ENCODE measurements around the gene RIN3.

Gene RIN3, protein sequence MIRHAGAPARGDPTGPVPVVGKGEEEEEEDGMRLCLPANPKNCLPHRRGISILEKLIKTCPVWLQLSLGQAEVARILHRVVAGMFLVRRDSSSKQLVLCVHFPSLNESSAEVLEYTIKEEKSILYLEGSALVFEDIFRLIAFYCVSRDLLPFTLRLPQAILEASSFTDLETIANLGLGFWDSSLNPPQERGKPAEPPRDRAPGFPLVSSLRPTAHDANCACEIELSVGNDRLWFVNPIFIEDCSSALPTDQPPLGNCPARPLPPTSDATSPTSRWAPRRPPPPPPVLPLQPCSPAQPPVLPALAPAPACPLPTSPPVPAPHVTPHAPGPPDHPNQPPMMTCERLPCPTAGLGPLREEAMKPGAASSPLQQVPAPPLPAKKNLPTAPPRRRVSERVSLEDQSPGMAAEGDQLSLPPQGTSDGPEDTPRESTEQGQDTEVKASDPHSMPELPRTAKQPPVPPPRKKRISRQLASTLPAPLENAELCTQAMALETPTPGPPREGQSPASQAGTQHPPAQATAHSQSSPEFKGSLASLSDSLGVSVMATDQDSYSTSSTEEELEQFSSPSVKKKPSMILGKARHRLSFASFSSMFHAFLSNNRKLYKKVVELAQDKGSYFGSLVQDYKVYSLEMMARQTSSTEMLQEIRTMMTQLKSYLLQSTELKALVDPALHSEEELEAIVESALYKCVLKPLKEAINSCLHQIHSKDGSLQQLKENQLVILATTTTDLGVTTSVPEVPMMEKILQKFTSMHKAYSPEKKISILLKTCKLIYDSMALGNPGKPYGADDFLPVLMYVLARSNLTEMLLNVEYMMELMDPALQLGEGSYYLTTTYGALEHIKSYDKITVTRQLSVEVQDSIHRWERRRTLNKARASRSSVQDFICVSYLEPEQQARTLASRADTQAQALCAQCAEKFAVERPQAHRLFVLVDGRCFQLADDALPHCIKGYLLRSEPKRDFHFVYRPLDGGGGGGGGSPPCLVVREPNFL

DNA sequence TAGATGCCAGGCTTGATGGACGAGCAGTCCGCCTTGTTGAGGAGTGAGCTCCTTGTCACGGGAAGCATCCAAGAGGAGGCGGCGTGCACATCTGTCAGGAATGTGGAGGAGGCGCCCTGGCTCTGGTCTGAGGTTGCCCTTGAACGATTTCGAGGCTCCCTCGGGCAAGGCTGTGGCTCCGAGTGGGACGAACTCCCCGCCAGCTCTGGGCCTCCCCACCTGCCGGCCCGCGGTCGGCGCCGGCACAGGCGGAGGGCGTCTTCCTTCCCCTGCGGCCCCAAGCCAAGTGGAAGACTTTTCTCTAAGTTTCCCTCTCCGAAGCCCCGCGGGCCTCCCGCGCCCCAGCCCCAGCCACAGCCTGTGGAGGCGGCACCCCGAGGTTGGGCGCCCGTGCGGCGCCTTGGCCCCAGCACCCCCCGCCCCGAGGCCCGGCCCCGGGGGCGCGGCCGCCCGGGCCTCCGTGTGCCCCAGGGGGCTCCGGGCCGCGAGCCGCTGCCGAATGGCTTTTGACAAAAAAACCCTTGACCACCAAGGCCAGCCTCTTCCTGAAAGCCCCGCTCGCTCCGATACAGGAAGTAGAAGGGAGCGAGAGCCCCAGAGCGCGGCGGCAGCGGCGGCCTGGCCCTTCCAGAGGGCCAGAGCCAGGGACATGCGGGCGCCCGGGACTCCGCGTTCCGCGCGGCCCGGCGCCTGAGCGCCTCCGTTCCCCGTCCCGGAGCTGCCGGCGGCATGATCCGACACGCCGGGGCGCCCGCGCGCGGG, at the start of gene RIN3:
RIN3 (plus strand) TSS at position 578 of the 762 bp plus-strand sequence; CDS start at position 730, 152 bp downstream.
- no peak for DNase-seq (ENCODE audit: low read depth in 2 of 2)

- no peak for DNase-seq (ENCODE audit: low read depth in 2 of 2)
These were observed 49.4 kb upstream of the RIN3 start for GRCh38 chr14:92464156-92464555.

GRCh38 chr14:92464716-92465115, 48.9 kb upstream of the RIN3 start:
- DNase-seq (ENCODE audit: low read depth in 2 of 2) = no peak

GRCh38 chr14:92465353-92466055, 48.1 kb upstream of the RIN3 start:
- DNase-seq (ENCODE audit: low read depth in 2 of 2) = no peak

DNA sequence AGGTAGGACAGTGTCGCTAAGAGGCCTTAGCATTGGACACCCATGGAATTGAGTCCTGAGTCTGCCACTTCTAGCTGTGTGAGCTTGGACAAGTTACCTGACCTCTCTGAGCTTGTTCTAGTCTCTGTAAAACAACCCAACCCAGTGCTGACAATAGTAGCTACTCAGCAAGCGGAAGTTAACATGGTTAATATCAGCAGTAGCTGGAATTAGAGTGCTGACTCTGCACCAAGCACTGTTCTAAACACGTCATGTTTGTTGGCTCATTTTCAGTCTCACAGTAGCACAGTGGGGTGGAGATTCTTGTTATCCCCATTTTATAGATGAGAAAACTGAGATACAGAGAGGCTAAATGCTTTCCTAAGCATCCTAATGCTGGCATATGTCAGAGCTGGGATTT, 47.5 kb upstream of the RIN3 start:
- no peak for DNase-seq (ENCODE audit: low read depth in 2 of 2)

DNA sequence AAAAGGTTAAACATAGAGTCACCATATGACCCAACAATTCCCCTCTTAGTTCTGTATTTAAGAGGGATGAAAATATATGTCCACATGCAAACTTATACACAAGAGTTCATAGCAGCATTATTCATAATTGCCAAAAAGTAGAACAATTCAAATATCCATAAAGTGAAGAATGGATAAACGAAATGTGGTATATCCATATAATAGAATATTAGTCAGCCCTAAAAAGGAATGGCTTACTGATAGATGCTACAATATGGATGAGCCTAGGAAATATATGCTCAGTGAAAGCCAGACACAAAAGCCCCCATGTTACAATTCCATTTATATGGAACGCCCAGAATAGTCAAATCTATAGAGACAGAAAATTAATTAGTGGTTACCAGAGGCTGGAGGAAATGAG, 44.1 kb upstream of the RIN3 start:
- no peak for DNase-seq (ENCODE audit: low read depth in 2 of 2)

DNA sequence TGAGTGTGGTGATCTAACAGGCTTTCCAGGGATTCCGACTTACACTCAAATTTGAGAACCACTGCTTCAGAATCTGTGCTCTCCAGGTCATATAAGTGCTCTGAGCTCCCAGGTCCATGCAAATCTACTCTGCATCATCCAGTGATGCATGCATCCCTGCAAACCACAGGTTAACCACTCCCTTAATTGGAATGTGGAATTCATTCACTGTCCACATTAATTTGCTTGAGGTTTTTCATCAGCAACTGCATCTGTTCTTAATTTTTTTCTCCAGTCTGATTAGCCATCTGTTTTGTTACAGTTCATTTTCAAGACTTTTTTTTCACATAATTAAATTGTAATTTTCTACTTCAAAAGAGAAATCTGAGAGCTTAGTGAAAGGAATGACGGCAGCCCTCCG, 43.4 kb upstream of the RIN3 start:
- no peak for DNase-seq (ENCODE audit: low read depth in 2 of 2)

DNA sequence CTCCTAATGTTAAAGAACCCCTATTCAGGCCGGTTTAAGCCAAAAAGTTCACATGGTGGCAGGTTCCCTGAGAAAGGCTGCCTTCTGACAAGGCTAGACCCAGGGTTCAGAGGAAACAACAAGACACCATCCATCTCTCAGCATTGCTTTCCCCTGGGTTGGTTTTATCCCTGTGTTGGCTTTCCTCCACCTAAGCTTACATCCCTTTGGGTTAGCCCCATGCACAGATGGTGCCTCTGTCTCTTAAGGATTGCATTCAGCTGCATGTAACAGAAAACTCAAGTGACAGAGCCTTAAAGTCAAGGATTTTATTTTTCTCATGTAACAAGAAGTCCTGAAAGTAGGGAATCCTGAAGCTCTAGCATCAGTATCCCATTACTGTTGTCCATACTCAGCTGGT, 42.8 kb upstream of the RIN3 start:
- DNase-seq (ENCODE audit: low read depth in 2 of 2) = no peak

GRCh38 chr14:92471919-92472318, 41.7 kb upstream of the RIN3 start:
- no peak for DNase-seq (ENCODE audit: low read depth in 2 of 2)

GRCh38 chr14:92472860-92473259, 40.7 kb upstream of the RIN3 start:
- no peak for DNase-seq (ENCODE audit: low read depth in 2 of 2)

DNA sequence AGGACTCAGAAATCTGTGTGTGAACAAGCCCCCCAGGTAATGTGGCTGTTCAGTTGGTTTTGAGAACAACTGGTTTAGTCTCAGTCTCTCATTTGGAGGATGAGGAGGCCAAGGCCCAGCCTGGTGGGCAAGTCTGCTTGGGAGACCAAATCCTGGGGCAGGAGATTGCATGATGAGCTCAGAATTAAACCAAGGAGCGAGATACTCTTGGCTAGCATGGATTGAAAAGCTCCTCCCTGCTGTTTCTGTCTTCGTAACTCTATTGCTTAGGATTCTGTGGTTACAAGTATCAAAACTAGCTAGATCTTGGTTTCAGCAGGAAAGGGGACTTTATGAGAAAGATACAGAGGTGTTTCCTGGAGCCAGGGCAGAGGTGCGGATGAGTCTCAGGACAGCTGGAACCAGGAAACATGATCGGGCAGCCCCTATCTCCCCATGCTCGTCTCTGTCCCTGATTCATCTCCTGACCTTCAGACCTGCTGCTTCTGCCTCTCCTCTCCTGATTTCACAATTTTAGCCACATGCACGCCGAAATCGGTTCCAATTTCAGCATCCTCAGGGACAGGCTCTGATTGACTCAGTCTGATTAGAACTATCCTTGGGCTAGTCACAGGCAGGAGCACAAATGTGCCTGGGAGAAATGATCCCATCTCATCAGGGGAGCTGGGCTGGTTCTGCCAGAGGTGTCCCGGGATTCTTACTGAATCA, 40.2 kb upstream of the RIN3 start:
- no peak for DNase-seq (ENCODE audit: low read depth in 2 of 2)

DNA sequence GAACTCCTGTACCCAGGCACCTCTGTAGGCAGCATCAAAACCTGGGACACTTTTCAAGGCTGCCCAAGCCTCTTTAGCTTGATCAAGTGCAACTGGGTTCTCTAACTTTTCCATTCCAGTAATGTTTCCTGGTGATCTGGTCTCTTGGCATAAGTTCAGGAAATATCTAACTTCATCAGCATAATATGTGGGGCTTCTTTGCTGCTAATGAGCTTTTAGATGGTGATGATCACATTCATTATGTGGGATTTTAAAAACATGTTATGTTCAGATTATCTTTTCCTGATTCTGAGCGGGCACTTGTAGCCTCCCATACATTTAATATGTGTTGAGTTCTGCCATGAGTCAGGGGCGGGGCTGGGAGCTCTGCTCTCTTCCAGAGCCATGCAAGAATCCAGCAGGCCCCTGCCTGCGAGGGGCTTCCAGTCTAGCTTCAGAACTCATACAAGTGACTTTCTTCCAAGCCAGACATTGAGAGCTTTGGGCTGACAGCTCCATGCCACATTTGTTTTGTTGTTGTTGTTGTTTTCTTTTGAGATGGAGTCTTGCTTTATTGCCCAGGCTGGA, 39.5 kb upstream of the RIN3 start:
- DNase-seq (ENCODE audit: low read depth in 2 of 2) = no peak

GRCh38 chr14:92475037-92475436, 38.5 kb upstream of the RIN3 start:
- DNase-seq (ENCODE audit: low read depth in 2 of 2) = no peak

DNA sequence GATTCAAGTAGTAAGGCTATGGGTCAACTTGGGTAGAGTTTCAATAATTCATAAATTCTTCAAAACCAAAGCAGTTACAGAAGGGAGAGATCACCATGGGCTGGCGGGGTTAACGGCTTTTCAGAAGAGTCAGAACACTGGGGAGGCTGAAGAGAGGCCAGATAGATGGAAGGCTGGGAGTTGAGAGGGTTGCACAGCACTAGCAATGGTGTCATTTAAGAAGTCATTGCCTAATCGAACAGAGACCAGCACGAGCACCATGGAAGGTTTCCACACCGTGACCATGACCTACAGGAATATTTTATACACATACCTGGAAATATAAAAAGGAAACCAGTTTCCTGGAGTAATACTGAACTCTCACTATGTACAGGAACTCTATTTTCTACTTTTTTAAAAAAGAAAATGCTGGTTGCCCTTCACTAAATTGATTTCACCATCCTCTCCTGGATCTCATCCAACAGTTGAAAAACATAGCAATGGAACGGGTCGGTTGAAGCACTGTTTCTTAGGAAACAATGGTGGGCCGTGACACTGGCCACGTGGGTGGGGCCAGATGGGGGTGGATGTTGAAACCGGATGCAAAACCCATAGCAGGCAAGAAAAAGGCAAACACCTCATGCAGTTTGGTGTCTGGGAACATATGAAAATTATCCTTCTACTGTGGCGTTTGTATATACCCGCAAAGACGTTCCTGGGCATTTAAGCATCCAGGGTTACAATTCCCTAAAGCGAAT, 38.0 kb upstream of the RIN3 start:
- no peak for DNase-seq (ENCODE audit: low read depth in 2 of 2)

DNA sequence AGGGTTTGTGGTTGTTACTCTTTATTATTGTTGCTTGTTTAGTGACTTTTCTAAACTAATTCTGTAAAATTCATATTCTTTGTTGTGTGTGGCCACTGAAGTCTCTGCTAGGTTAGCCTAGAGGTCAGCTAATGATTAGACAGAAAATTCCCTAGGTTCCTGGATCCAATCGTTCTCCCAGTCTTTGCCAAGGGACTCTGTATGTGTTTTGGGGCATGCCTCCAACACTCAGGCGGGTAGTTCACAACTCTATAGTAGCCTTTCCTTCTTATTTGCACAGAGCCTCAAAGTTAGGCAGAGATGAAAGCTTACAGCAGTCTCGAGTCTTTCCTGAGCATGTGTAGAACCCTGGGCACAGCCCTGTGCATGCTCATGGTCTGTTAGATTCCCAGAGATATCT, 32.7 kb upstream of the RIN3 start:
- DNase-seq (ENCODE audit: low read depth in 2 of 2) = no peak

- DNase-seq (ENCODE audit: low read depth in 2 of 2) = no peak
These were observed 32.2 kb upstream of the RIN3 start for GRCh38 chr14:92481386-92481785.

DNA sequence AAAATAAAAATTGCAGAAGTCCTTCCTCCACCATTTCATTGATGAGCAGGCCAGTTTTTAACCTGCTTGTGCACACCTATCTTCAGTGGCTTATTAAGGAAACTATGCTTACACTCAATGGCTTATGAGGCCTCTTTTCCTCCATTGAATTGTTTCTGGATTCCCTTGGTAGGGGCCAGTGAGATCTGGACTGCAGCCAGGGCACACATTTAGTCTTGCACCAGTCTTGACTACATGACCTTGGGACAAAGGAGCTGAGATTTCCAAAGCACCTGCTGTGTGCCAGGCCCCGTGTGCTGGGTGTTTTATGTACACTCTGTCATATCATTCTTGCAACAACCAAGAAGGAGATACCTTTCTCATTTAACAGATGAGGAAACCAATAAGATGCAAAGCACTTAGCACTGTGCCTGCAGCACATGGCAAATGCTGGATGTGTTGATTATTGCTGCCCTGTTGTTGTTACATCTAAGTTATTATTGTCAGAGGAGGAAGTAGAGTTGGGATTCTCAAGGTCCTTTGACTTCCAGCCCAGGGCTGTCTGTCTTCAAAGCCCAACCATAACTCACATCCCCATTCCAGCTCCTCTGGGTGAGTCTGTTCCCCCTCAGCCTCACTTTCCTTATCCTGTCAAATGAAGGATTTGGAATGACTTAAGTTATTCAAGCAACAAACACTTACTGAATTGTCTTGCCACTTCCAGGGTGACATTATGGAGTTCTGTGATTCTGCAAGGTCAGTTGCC, 31.6 kb upstream of the RIN3 start:
- DNase-seq (ENCODE audit: low read depth in 2 of 2) = no peak

DNA sequence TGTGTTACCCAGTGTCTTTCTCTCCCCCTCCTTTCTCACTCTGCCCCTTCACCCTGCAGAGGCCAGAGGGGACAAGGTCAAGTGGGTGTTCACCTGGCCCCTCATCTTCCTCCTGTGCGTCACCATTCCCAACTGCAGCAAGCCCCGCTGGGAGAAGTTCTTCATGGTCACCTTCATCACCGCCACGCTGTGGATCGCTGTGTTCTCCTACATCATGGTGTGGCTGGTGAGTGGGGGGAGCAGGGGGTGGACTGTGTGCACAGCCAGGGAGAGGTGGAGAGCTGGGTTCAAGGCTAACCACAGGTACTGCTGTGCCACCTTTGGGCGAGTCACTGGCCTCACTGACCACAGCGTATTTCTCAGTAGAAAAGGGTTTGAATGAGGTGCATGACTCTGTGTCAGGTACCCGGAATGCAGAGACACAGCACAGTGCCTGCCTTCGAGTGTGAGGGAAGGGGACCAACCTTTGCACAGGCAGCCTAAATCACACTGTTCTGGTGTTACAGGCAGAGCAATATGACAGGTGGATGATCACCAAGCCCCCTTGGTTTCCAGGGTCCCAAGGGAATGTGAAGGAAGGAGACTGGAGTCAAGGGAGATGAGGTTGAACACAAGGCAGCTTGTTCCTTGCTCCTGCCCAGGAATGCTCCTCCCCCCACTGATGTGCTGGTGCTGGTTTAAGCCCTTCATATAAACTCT, 30.8 kb upstream of the RIN3 start:
- no peak for DNase-seq (ENCODE audit: low read depth in 2 of 2)
